GM19099 (cell line): ENCODE measurements around the gene SDC1.

Source experiments
- POLR2A ChIP-seq: IDR thresholded peaks from 3 replicates; pipeline ENCODE4 v1.6.1; 2011; ENCODE audit warnings: low read depth; ENCODE audit not compliant: insufficient read length; ENCODE audit errors: extremely low read depth

Gene SDC1

GRCh38 chr2:20174410-20174809 is 50.5 kb downstream of the SDC1 start:
- no peak for TF ChIP-seq POLR2A

- TF ChIP-seq POLR2A, result no peak
Observed at GRCh38 chr2:20173496-20174402, 51.2 kb downstream of the SDC1 start.

GRCh38 chr2:20173064-20173463 is 51.9 kb downstream of the SDC1 start:
- TF ChIP-seq POLR2A, result no peak

GRCh38 chr2:20172273-20173055 is 52.5 kb downstream of the SDC1 start:
- TF ChIP-seq POLR2A, result no peak

- no peak for TF ChIP-seq POLR2A
Observed at GRCh38 chr2:20171445-20171977, 53.4 kb downstream of the SDC1 start.

GRCh38 chr2:20170704-20171250 is 54.2 kb downstream of the SDC1 start:
- TF ChIP-seq POLR2A, result no peak

- TF ChIP-seq POLR2A, result no peak
Observed at GRCh38 chr2:20169796-20170703, 54.9 kb downstream of the SDC1 start.

GRCh38 chr2:20168727-20169696 is 55.9 kb downstream of the SDC1 start:
- no peak for TF ChIP-seq POLR2A

- TF ChIP-seq POLR2A, result no peak
Observed at GRCh38 chr2:20168048-20168726, 56.7 kb downstream of the SDC1 start.

- no peak for TF ChIP-seq POLR2A
Observed at GRCh38 chr2:20167356-20167755, 57.6 kb downstream of the SDC1 start.

- TF ChIP-seq POLR2A, result no peak
Observed at GRCh38 chr2:20165677-20166509, 59.0 kb downstream of the SDC1 start.
